GM08714 (cell line): Measurements from ENCODE around the gene RAB8A.
"Not testable (repeated sequence)": the region's sequence is repeated elsewhere in the genome, so short reads cannot be mapped to it uniquely, and the experiment has no call there.

Experiments used
- H3K4me3 ChIP-seq: fragments of 200-500 bp; sonication (Bioruptor generic); 2 replicates; pipeline ENCODE4 v1.5.1; 2014; ENCODE audit warnings: mild to moderate bottlenecking, low read length, inconsistent platforms
- ZNF274 ChIP-seq: IDR thresholded peaks from 2 replicates; pipeline ENCODE4 v1.6.1; 2012; ENCODE audit warnings: mild to moderate bottlenecking, low read depth, low read length

The RAB8A gene

GRCh38 chr19:16089010-16089846 lies 22.5 kb upstream of the RAB8A start:
- no peak overlapping the region for H3K4me3 ChIP-seq
- TF ChIP-seq ZNF274 = no peak

GRCh38 chr19:16091546-16092475 lies 19.9 kb upstream of the RAB8A start:
- H3K4me3 ChIP-seq = no peak overlapping the region
- no peak for TF ChIP-seq ZNF274

- no peak for TF ChIP-seq ZNF274
- no peak overlapping the region for H3K4me3 ChIP-seq
These were observed 17.2 kb upstream of the RAB8A start for GRCh38 chr19:16094360-16095070.

- TF ChIP-seq ZNF274 = no peak
- no peak overlapping the region for H3K4me3 ChIP-seq
These were observed 16.6 kb upstream of the RAB8A start for GRCh38 chr19:16095071-16095571.

GRCh38 chr19:16096280-16096855 lies 15.3 kb upstream of the RAB8A start:
- TF ChIP-seq ZNF274 = no peak
- H3K4me3 ChIP-seq = no peak overlapping the region

GRCh38 chr19:16098416-16098768 lies 13.3 kb upstream of the RAB8A start:
- TF ChIP-seq ZNF274 = no peak
- H3K4me3 ChIP-seq = no peak overlapping the region

- no peak overlapping the region for H3K4me3 ChIP-seq
- no peak for TF ChIP-seq ZNF274
These were observed 12.9 kb upstream of the RAB8A start for GRCh38 chr19:16098821-16099220.

- H3K4me3 ChIP-seq = not testable (repeated sequence)
These were observed 12.2 kb upstream of the RAB8A start for GRCh38 chr19:16099314-16099965.

- no peak for TF ChIP-seq ZNF274
- H3K4me3 ChIP-seq = no peak overlapping the region
These were observed 11.2 kb upstream of the RAB8A start for GRCh38 chr19:16100524-16100923.

GRCh38 chr19:16104722-16105121 lies 7.0 kb upstream of the RAB8A start:
- no peak overlapping the region for H3K4me3 ChIP-seq
- TF ChIP-seq ZNF274 = no peak

GRCh38 chr19:16106121-16106520 lies 5.6 kb upstream of the RAB8A start:
- no peak for TF ChIP-seq ZNF274
- H3K4me3 ChIP-seq = no peak overlapping the region

GRCh38 chr19:16111909-16112752 lies 442 bp downstream of the RAB8A start:
- TF ChIP-seq ZNF274 = no peak
- peak overlapping the region; percentile 90 for H3K4me3 ChIP-seq

GRCh38 chr19:16112778-16113177 lies 1.1 kb downstream of the RAB8A start:
- peak overlapping the region; percentile 90 for H3K4me3 ChIP-seq
- no peak for TF ChIP-seq ZNF274
